GM12874 (cell line): Measurements from ENCODE around the gene NPTXR.

Experiments
- CTCF ChIP-seq: IDR thresholded peaks from 2 replicates; pipeline ENCODE4 v1.5.1; 2011; ENCODE audit warnings: low read depth, mild to moderate bottlenecking, control low read depth, low read length, moderate library complexity; ENCODE audit not compliant: insufficient read depth

The NPTXR gene

GRCh38 chr22:38831166-38831945, 12.5 kb downstream of the NPTXR start:
- TF ChIP-seq CTCF = no peak

GRCh38 chr22:38830845-38831108, 13.1 kb downstream of the NPTXR start:
- TF ChIP-seq CTCF = no peak

- no peak for TF ChIP-seq CTCF
Measured at GRCh38 chr22:38830026-38830844, 13.6 kb downstream of the NPTXR start.

GRCh38 chr22:38829485-38829884, 14.3 kb downstream of the NPTXR start:
- TF ChIP-seq CTCF = no peak

GRCh38 chr22:38828616-38829205, 15.1 kb downstream of the NPTXR start:
- no peak for TF ChIP-seq CTCF

GRCh38 chr22:38828191-38828590, 15.6 kb downstream of the NPTXR start:
- TF ChIP-seq CTCF = no peak

- no peak for TF ChIP-seq CTCF
Measured at GRCh38 chr22:38827510-38827909, 16.3 kb downstream of the NPTXR start.
